Stimulated activated CD4-positive, alpha-beta T cell treated with anti-CD3 and anti-CD28 coated beads, Interleukin-12 subunit alpha, Interleukin-12 subunit beta, amount 100 ng/mL, for 24 hours (primary cell): ENCODE measurements around the gene AXIN2.
"Not testable (repeated sequence)": the region's sequence is repeated elsewhere in the genome, so short reads cannot be mapped to it uniquely, and the experiment has no call there.

Source experiments
- DNase-seq, 2 experiments: peaks; one replicate each; pipeline ENCODE4 v3.0.0-alpha.2; 2020; ENCODE audit warnings: low read depth in 2 of 2

The AXIN2 gene

GRCh38 chr17:65537845-65538674 is 23.4 kb downstream of the AXIN2 start:
- DNase-seq: no peak

GRCh38 chr17:65537343-65537844 is 24.1 kb downstream of the AXIN2 start:
- DNase-seq: no peak

- DNase-seq: no peak
Observed at GRCh38 chr17:65536573-65537342, 24.7 kb downstream of the AXIN2 start.

GRCh38 chr17:65535777-65536572 is 25.5 kb downstream of the AXIN2 start:
- DNase-seq: no peak

- no peak for DNase-seq
Observed at GRCh38 chr17:65533852-65534457, 27.5 kb downstream of the AXIN2 start.

- DNase-seq: no peak
Observed at GRCh38 chr17:65533056-65533745, 28.2 kb downstream of the AXIN2 start.

GRCh38 chr17:65532101-65532890 is 29.2 kb downstream of the AXIN2 start:
- DNase-seq: no peak

- no peak for DNase-seq
Observed at GRCh38 chr17:65531256-65532100, 30.0 kb downstream of the AXIN2 start.

- no peak for DNase-seq
Observed at GRCh38 chr17:65530523-65531255, 30.8 kb downstream of the AXIN2 start.

GRCh38 chr17:65529761-65530522 is 31.5 kb downstream of the AXIN2 start:
- DNase-seq: no peak

GRCh38 chr17:65529040-65529633 is 32.3 kb downstream of the AXIN2 start:
- DNase-seq: no peak

GRCh38 chr17:65527857-65528591 is 33.4 kb downstream of the AXIN2 start:
- no peak for DNase-seq

GRCh38 chr17:65527381-65527780 is 34.1 kb downstream of the AXIN2 start:
- DNase-seq: no peak

GRCh38 chr17:65526854-65527253 is 34.6 kb downstream of the AXIN2 start:
- not testable (repeated sequence) for DNase-seq

GRCh38 chr17:65523853-65524664 is 37.4 kb downstream of the AXIN2 start:
- DNase-seq: no peak

- no peak for DNase-seq
Observed at GRCh38 chr17:65523411-65523810, 38.0 kb downstream of the AXIN2 start.
